Neural cell (in vitro differentiated cells): ENCODE measurements around the gene ST6GALNAC3. TPM values are rescaled to one million over a fixed set of nuclear protein-coding genes. Genes with fewer than 3 reads are reported as not detected.

Experiments
- H2AFZ ChIP-seq: fragments of 200-600, 300-800 bp; sonication (generic), shearing (Covaris generic); 2 replicates; pipeline ENCODE4 v1.6.0; 2014; ENCODE audit warnings: low read depth, mild to moderate bottlenecking, antibody characterized with exemption, low read length, moderate library complexity
- H3F3A ChIP-seq: fragments of 200-600 bp; shearing (Covaris generic); 2 replicates; pipeline ENCODE4 v1.6.1; 2016; ENCODE audit warnings: mild to moderate bottlenecking, moderate library complexity, mixed read lengths, antibody characterized with exemption, low read length; ENCODE audit not compliant: insufficient read depth, poor library complexity, severe bottlenecking
- H3K27ac ChIP-seq: fragments of 200-600, 300-800 bp; sonication (generic), shearing (Covaris generic); 2 replicates; pipeline ENCODE4 v1.5.1; 2014; ENCODE audit warnings: mild to moderate bottlenecking, low read length, moderate library complexity
- H3K27me3 ChIP-seq: fragments of 300-800, 200-600 bp; sonication (generic), shearing (Covaris generic); 2 replicates; pipeline ENCODE4 v1.6.0; 2014; ENCODE audit warnings: mild to moderate bottlenecking, low read depth, low read length, moderate library complexity; ENCODE audit not compliant: insufficient read depth
- H3K36me3 ChIP-seq: fragments of 300-800, 200-600 bp; sonication (generic), shearing (Covaris generic); 2 replicates; pipeline ENCODE4 v1.5.1; 2014; ENCODE audit warnings: mild to moderate bottlenecking, antibody characterized with exemption, low read length, moderate library complexity; ENCODE audit not compliant: insufficient read depth
- H3K4me2 ChIP-seq: fragments of 300-800, 200-600 bp; sonication (generic), shearing (Covaris generic); 2 replicates; pipeline ENCODE4 v1.6.0; 2014; ENCODE audit warnings: mild to moderate bottlenecking, low read length
- H3K4me3 ChIP-seq: fragments of 300-800, 200-600 bp; sonication (generic), shearing (Covaris generic); 2 replicates; pipeline ENCODE4 v1.5.1; 2014; ENCODE audit warnings: mild to moderate bottlenecking, low read length, moderate library complexity
- H3K79me2 ChIP-seq: fragments of 200-600 bp; shearing (Covaris generic); replicated peaks from 2 replicates; pipeline ENCODE4 v1.6.0; 2014; ENCODE audit warnings: mild to moderate bottlenecking, low read length, moderate library complexity; ENCODE audit not compliant: insufficient read depth
- H3K9ac ChIP-seq: fragments of 300-800, 200-600 bp; sonication (generic), shearing (Covaris generic); 2 replicates; pipeline ENCODE4 v1.6.1; 2016; ENCODE audit warnings: mild to moderate bottlenecking, low read length, mixed read lengths
- H3K9me2 ChIP-seq: fragments of 200-600 bp; shearing (Covaris generic); 2 replicates; pipeline ENCODE4 v1.6.1; 2016; ENCODE audit warnings: mild to moderate bottlenecking, low read length, mixed read lengths; ENCODE audit not compliant: insufficient read depth
- H3K9me3 ChIP-seq: fragments of 200-600, 300-800 bp; sonication (generic), shearing (Covaris generic); 2 replicates; pipeline ENCODE4 v1.6.1; 2016; ENCODE audit warnings: mild to moderate bottlenecking, mixed run types, low read length, moderate library complexity, mixed read lengths
- H4K20me1 ChIP-seq: fragments of 200-600 bp; shearing (Covaris generic); 2 replicates; pipeline ENCODE4 v1.6.1; 2016; ENCODE audit warnings: mild to moderate bottlenecking, mixed run types; ENCODE audit not compliant: insufficient read depth
- EP300 ChIP-seq: fragments of 450-650 bp; conservative IDR thresholded peaks from 2 replicates; pipeline ENCODE4 v1.6.1; 2014; ENCODE audit warnings: antibody characterized with exemption, mild to moderate bottlenecking, moderate library complexity; ENCODE audit not compliant: poor library complexity, severe bottlenecking
- EZH2 ChIP-seq: fragments of 200-600, 300-800 bp; shearing (Covaris generic), sonication (generic); IDR thresholded peaks from 2 replicates; pipeline ENCODE4 v1.6.1; 2014; ENCODE audit warnings: antibody characterized with exemption, low read length, borderline replicate concordance, mild to moderate bottlenecking; ENCODE audit not compliant: insufficient read depth, poor library complexity, severe bottlenecking
- MXI1 ChIP-seq: fragments of 450-650 bp; conservative IDR thresholded peaks from 2 replicates; pipeline ENCODE4 v1.6.1; 2014; ENCODE audit warnings: antibody characterized with exemption, mild to moderate bottlenecking; ENCODE audit not compliant: poor library complexity, severe bottlenecking
- POLR2AphosphoS5 ChIP-seq: IDR thresholded peaks from 2 replicates; pipeline ENCODE4 v1.6.1; 2012
- RAD21 ChIP-seq: fragments of 450-650 bp; conservative IDR thresholded peaks from 2 replicates; pipeline ENCODE4 v1.6.1; 2014; ENCODE audit warnings: antibody characterized with exemption, mild to moderate bottlenecking, moderate library complexity
- SMC3 ChIP-seq: fragments of 450-650 bp; conservative IDR thresholded peaks from 2 replicates; pipeline ENCODE4 v1.6.1; 2014; ENCODE audit warnings: antibody characterized with exemption, mild to moderate bottlenecking, moderate library complexity; ENCODE audit not compliant: poor library complexity
- TAF1 ChIP-seq: IDR thresholded peaks from 2 replicates; pipeline ENCODE4 v1.6.1; 2012; ENCODE audit warnings: low read depth
- polyA plus RNA-seq: library from polyadenylated mRNA; depleted of rRNA; stranded (reverse); fragments of >200 nt; gene quantifications from 2 replicates; pipeline ENCODE4 v1.2.3, GENCODE V29; 2014
- TF ChIP-seq, protein P1 (sequence below): IDR thresholded peaks from 2 replicates; pipeline ENCODE4 v1.6.1; 2012; ENCODE audit warnings: borderline replicate concordance
- TF ChIP-seq, protein P2 (sequence below): fragments of 450-650 bp; IDR thresholded peaks from 2 replicates; pipeline ENCODE4 v1.5.1; 2014; ENCODE audit warnings: antibody characterized with exemption, mild to moderate bottlenecking, moderate library complexity; ENCODE audit not compliant: poor library complexity, severe bottlenecking

ST6GALNAC3 gene
- polyA plus RNA-seq, 1 donor from 2014 or later, result 3.6 TPM

DNA sequence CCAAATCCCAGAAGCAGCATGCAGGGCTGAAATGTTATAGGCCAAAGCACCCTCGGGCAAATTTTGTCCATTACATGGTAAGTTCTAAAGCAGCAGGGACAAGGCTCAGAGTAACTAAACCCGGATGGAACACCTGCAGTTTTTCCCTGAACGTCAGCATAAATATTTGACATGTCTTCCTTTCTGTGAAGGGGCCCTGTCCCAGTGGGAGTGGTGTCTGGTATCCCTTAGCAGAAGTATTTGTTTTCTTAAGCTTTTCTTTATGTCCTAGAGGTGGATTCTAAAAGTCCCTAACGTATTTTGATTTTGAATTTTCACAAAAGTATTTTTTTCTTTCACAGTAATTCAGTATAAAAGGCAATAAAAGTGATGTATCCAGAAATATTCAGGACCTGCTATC, 223.9 kb downstream of the ST6GALNAC3 start:
- TF ChIP-seq MXI1 (no peak), SMC3 (no peak), TAF1 (no peak), POLR2AphosphoS5 (no peak), EP300 (no peak), EZH2 (no peak), RAD21 (no peak)
- TF ChIP-seq, protein P1, sequence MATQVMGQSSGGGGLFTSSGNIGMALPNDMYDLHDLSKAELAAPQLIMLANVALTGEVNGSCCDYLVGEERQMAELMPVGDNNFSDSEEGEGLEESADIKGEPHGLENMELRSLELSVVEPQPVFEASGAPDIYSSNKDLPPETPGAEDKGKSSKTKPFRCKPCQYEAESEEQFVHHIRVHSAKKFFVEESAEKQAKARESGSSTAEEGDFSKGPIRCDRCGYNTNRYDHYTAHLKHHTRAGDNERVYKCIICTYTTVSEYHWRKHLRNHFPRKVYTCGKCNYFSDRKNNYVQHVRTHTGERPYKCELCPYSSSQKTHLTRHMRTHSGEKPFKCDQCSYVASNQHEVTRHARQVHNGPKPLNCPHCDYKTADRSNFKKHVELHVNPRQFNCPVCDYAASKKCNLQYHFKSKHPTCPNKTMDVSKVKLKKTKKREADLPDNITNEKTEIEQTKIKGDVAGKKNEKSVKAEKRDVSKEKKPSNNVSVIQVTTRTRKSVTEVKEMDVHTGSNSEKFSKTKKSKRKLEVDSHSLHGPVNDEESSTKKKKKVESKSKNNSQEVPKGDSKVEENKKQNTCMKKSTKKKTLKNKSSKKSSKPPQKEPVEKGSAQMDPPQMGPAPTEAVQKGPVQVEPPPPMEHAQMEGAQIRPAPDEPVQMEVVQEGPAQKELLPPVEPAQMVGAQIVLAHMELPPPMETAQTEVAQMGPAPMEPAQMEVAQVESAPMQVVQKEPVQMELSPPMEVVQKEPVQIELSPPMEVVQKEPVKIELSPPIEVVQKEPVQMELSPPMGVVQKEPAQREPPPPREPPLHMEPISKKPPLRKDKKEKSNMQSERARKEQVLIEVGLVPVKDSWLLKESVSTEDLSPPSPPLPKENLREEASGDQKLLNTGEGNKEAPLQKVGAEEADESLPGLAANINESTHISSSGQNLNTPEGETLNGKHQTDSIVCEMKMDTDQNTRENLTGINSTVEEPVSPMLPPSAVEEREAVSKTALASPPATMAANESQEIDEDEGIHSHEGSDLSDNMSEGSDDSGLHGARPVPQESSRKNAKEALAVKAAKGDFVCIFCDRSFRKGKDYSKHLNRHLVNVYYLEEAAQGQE, result no peak
- TF ChIP-seq, protein P2, sequence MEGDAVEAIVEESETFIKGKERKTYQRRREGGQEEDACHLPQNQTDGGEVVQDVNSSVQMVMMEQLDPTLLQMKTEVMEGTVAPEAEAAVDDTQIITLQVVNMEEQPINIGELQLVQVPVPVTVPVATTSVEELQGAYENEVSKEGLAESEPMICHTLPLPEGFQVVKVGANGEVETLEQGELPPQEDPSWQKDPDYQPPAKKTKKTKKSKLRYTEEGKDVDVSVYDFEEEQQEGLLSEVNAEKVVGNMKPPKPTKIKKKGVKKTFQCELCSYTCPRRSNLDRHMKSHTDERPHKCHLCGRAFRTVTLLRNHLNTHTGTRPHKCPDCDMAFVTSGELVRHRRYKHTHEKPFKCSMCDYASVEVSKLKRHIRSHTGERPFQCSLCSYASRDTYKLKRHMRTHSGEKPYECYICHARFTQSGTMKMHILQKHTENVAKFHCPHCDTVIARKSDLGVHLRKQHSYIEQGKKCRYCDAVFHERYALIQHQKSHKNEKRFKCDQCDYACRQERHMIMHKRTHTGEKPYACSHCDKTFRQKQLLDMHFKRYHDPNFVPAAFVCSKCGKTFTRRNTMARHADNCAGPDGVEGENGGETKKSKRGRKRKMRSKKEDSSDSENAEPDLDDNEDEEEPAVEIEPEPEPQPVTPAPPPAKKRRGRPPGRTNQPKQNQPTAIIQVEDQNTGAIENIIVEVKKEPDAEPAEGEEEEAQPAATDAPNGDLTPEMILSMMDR, result no peak
- no peaks in the 10 kb centered on the region for H3K9me3 ChIP-seq
- H3K36me3 ChIP-seq, result no peaks in the 10 kb centered on the region
- H3K4me2 ChIP-seq, result no peak overlapping the region
- H4K20me1 ChIP-seq, result no peaks in the 10 kb centered on the region
- no peak overlapping the region for H2AFZ ChIP-seq
- no peak overlapping the region for H3K4me3 ChIP-seq
- no peaks in the 10 kb centered on the region for H3K9me2 ChIP-seq
- H3K27me3 ChIP-seq, result no peaks in the 10 kb centered on the region
- no peaks in the 10 kb centered on the region for H3F3A ChIP-seq
- H3K79me2 ChIP-seq, result no peaks in the 10 kb centered on the region
- no peak overlapping the region for H3K9ac ChIP-seq
- no peak overlapping the region for H3K27ac ChIP-seq

DNA sequence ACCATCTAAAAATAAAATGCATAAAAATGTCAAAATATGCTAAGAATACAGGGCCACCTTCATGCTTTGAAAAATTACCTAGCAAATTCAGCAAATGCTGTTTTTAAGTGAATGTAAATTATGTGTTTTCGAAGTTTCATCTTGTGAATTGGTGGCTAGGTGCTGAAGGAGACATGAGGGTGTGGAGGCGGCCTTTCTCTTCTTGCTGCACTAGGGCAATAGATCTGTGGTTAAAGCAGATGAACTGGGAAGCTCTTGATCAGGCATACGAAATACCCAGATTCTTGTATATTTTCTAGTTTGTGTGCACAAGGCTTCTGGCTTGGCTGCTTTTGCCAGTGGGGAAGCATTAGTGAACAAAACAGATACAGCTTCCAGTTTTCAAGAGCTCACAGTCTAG, 224.5 kb downstream of the ST6GALNAC3 start:
- no peak overlapping the region for H3K9ac ChIP-seq
- no peaks in the 10 kb centered on the region for H3F3A ChIP-seq
- H3K27me3 ChIP-seq, result no peaks in the 10 kb centered on the region
- H3K9me2 ChIP-seq, result no peaks in the 10 kb centered on the region
- H3K36me3 ChIP-seq, result no peaks in the 10 kb centered on the region
- no peak overlapping the region for H3K27ac ChIP-seq
- TF ChIP-seq, protein P1, result no peak
- TF ChIP-seq MXI1 (no peak), TAF1 (no peak), POLR2AphosphoS5 (no peak), EZH2 (no peak), RAD21 (no peak), EP300 (no peak), SMC3 (no peak)
- TF ChIP-seq, protein P2, result no peak
- no peaks in the 10 kb centered on the region for H4K20me1 ChIP-seq
- no peak overlapping the region for H3K4me3 ChIP-seq
- no peak overlapping the region for H3K4me2 ChIP-seq
- no peak overlapping the region for H2AFZ ChIP-seq
- H3K9me3 ChIP-seq, result no peaks in the 10 kb centered on the region
- no peaks in the 10 kb centered on the region for H3K79me2 ChIP-seq
